Thyroid gland (tissue), 4 donors: ENCODE data around the gene CLK3. TPM values are rescaled to one million over a fixed set of nuclear protein-coding genes. Genes with fewer than 3 reads are reported as not detected.
A peak's percentile ranks its signal among the peaks of the same experiment; 100 is the strongest.
"Not testable (repeated sequence)": the region's sequence is repeated elsewhere in the genome, so short reads cannot be mapped to it uniquely, and the experiment has no call there.

Experiments
- DNase-seq, 2 donors: peaks; one replicate each; pipeline ENCODE4 v3.0.0-alpha.2; 2019
- H3K27ac ChIP-seq, 3 donors: fragments of 200-600 bp; sonication (generic); 1 replicate in 2 of 3; 2 replicates in 1 of 3; pipeline ENCODE4 v1.5.1; 2016 to 2019; ENCODE audit warnings: mild to moderate bottlenecking in 1 of 3, moderate library complexity in 1 of 3
- H3K27me3 ChIP-seq: fragments of 200-600 bp; sonication (generic); one replicate; pipeline ENCODE4 v1.5.1; 2019
- H3K36me3 ChIP-seq, 2 donors: fragments of 200-600 bp; sonication (generic); one replicate each; pipeline ENCODE4 v1.5.1; 2016 to 2019
- H3K4me1 ChIP-seq, 2 donors: fragments of 200-600 bp; sonication (generic); one replicate each; pipeline ENCODE4 v1.5.1; 2017 to 2019
- H3K4me3 ChIP-seq, 3 donors: fragments of 200-600 bp; sonication (generic); replicated peaks in 1 of 3; 1 replicate in 2 of 3; 2 replicates in 1 of 3; pipeline ENCODE4 v1.5.1; 2016; ENCODE audit warnings: mild to moderate bottlenecking in 1 of 3
- H3K9me3 ChIP-seq: fragments of 200-600 bp; sonication (generic); one replicate; pipeline ENCODE4 v1.5.1; 2017
- CTCF ChIP-seq, 6 experiments: fragments of 200-600 bp in 3 of 6; fragments of 450-650 bp in 3 of 6; sonication (generic) in 3 of 6; IDR thresholded peaks; one replicate each; pipeline ENCODE4 v1.5.1; 2016 to 2019; ENCODE audit warnings: antibody characterized with exemption in 6 of 6, mild to moderate bottlenecking in 2 of 6, inconsistent platforms in 1 of 6, moderate library complexity in 1 of 6
- POLR2A ChIP-seq, 2 donors: fragments of 450-650 bp; IDR thresholded peaks; one replicate each; pipeline ENCODE4 v1.6.1; 2017; ENCODE audit warnings: antibody characterized with exemption in 2 of 2, mild to moderate bottlenecking in 2 of 2, moderate library complexity in 1 of 2
- WGBS, 2 donors: methylation state at CpG; one replicate each; pipeline ENCODE4 v1.1.5; 2017; 5-methylcytosine and 5-hydroxymethylcytosine counted together
- intact Hi-C: fragments of 100-400 bp; cut with DNase I; formaldehyde crosslinking; loops from one replicate; pipeline ENCODE4 v1.15.1; 2023
- total RNA-seq, 4 donors: library from RNA; depleted of rRNA; stranded (reverse); fragments of >200 nt; gene quantifications; one replicate each; pipeline ENCODE4 v1.2.3, GENCODE V29; 2016

Gene CLK3
- total RNA-seq, 4 donors from 2014 or later = 91.9 to 156 (median 120) TPM

- no peak overlapping the region for H3K27ac ChIP-seq
- WGBS, 2 donors = 90 to 91% methylated on average over 3 to 6 of the region's 6 CpGs
- TF ChIP-seq CTCF (IDR thresholded peaks at IDR 0.05) (no peak), POLR2A (IDR thresholded peaks at IDR 0.05) (no peak)
- H3K9me3 ChIP-seq = no peaks in the 10 kb centered on the region
- DNase-seq = no peak
- H3K36me3 ChIP-seq = no peaks in the 10 kb centered on the region
- H3K27me3 ChIP-seq = no peaks in the 10 kb centered on the region
- H3K4me3 ChIP-seq = no peak overlapping the region
- H3K4me1 ChIP-seq = peaks cover 42 to 58% of the 10 kb centered on the region in 2 donors
- intact Hi-C loops = no loop called here
Observed at GRCh38 chr15:74656935-74657535, 41.4 kb downstream of the CLK3 start.

GRCh38 chr15:74657846-74658245 lies 42.2 kb downstream of the CLK3 start:
- Histone ChIP-seq H3K27ac (peak overlapping the region in 2 of 3 donors; percentile 21 to 32), H3K4me1 (peaks cover 41 to 55% of the 10 kb centered on the region in 2 donors), H3K36me3 (no peaks in the 10 kb centered on the region), H3K9me3 (no peaks in the 10 kb centered on the region), H3K27me3 (no peaks in the 10 kb centered on the region), H3K4me3 (no peak overlapping the region)
- 73 to 74% methylated on average over 3 of the region's 3 CpGs for WGBS, 2 donors
- TF ChIP-seq CTCF (IDR thresholded peaks at IDR 0.05) (no peak), POLR2A (IDR thresholded peaks at IDR 0.05) (no peak)
- intact Hi-C loops = no loop called here
- DNase-seq = no peak

- intact Hi-C loops, H3K27me3 ChIP-seq, H3K36me3 ChIP-seq, DNase-seq, H3K9me3 ChIP-seq, H3K4me3 ChIP-seq, H3K27ac ChIP-seq: not testable (repeated sequence)
- H3K4me1 ChIP-seq = peaks cover 44 to 53% of the 10 kb centered on the region in 2 donors
- WGBS, 2 donors = 96 to 97% methylated on average over 8 of the region's 8 CpGs
Observed at GRCh38 chr15:74661280-74661679, 45.6 kb downstream of the CLK3 start.

GRCh38 chr15:74662064-74662860 lies 46.6 kb downstream of the CLK3 start:
- Histone ChIP-seq H3K36me3 (no peaks in the 10 kb centered on the region), H3K4me1 (peaks cover 40 to 44% of the 10 kb centered on the region in 2 donors), H3K9me3 (no peaks in the 10 kb centered on the region), H3K27me3 (no peaks in the 10 kb centered on the region), H3K27ac (peak overlapping the region; percentile 26 to 78 (median 65)), H3K4me3 (no peak overlapping the region)
- 90 to 96% methylated on average over 4 of the region's 4 CpGs for WGBS, 2 donors
- no peak for DNase-seq
- no peak for TF ChIP-seq POLR2A (IDR thresholded peaks at IDR 0.05)
- no peak for TF ChIP-seq CTCF (IDR thresholded peaks at IDR 0.05)
- intact Hi-C loops = no loop called here

GRCh38 chr15:74663303-74664027 lies 47.8 kb downstream of the CLK3 start:
- DNase-seq = no peak
- TF ChIP-seq POLR2A (IDR thresholded peaks at IDR 0.05) = no peak
- TF ChIP-seq CTCF (IDR thresholded peaks at IDR 0.05) = no peak
- Histone ChIP-seq H3K4me3 (no peak overlapping the region), H3K9me3 (no peaks in the 10 kb centered on the region), H3K27ac (peak overlapping the region; percentile 65 to 78 (median 65)), H3K36me3 (no peaks in the 10 kb centered on the region), H3K4me1 (peaks cover 33% of the 10 kb centered on the region in 2 donors), H3K27me3 (no peaks in the 10 kb centered on the region)
- intact Hi-C loops = no loop called here
- WGBS, 2 donors = 84 to 85% methylated on average over 8 of the region's 8 CpGs
